ENCODE results near the gene GOLGA8T.
"Not testable (repeated sequence)": the region's sequence is repeated elsewhere in the genome, so short reads cannot be mapped to it uniquely, and the experiment has no call there.

GOLGA8T gene, protein sequence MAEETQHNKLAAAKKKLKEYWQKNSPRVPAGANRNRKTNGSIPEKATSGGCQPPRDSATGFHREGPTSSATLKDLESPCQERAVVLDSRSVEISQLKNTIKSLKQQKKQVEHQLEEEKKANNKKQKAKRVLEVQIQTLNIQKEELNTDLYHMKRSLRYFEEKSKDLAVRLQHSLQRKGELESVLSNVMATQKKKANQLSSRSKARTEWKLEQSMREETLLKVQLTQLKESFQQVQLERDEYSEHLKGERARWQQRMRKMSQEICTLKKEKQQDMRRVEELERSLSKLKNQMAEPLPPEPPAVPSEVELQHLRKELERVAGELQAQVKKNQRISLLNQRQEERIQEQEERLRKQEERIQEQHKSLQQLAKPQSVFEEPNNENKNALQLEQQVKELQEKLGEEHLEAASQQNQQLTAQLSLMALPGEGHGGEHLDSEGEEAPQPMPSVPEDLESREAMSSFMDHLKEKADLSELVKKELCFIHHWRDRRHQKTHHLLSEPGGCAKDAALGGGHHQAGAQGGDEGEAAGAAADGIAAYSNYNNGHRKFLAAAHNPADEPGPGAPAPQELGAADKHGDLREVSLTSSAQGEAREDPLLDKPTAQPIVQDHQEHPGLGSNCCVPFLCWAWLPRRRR

DNA sequence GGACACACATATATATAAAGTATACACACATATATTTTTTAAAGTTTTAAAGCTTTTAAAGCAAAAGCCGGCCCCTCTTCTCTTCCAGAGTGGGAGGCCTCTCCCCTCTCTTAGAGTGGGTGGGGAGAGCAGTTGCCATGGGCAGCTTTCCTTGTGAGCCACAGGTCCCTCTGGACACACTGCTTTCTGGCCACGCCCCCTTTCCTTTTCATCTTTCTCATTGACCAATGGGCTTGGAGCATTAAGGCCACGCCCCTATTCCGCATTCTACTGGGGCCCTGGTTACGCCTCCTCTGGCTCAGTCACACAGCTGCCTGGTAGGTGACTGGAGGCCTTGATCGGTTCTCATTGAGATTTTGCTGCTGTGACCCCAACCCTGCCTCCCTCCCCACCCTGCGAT is at the start of gene GOLGA8T:
Gene GOLGA8T (plus strand): TSS at position 301 of the 400 bp plus-strand sequence. CDS start 98 bp downstream, at position 399.
- not testable (repeated sequence) for DNase-seq (ENCODE audit: low spot score)

DNA sequence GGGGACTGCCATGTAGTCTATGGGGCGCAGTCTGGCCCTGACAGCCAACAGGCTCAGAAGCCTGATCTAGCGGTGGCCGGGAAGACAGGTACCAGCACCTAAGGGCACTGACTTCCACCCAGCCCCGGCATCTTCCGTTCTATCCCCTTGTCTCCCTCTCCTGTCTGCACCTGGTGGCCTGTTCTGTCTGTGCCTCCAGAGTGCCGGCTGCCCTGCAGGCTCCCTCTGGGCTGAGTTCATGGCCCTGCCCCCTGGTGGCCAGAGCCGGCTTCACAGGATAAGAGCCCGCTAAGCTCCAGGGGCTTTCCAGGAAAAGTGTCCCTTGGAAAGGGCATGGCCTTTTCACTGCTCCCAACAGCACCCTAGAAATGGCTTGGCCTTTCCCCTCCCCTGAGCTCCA is 37.0 kb upstream of the GOLGA8T start:
- not testable (repeated sequence) for DNase-seq (ENCODE audit: low spot score)

DNA sequence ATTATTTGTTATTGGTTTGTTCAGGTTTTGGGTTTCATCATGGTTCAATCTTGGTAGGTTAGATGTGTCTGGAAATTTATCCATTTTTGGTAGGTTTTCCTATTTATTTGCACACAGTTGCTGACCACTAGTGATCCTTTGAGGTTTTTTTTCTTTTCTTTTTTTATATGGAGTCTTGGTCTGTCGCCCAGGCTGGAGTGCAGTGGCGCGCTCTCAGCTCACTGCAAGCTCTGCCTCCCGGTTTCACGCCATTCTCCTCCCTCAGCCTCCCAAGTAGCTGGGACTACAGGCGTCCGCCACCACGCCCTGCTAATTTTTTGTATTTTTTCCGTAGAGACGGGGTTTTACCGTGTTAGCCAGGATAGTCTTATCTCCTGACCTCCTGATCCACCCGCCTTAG is 32.0 kb upstream of the GOLGA8T start:
- not testable (repeated sequence) for DNase-seq (ENCODE audit: low spot score)

DNA sequence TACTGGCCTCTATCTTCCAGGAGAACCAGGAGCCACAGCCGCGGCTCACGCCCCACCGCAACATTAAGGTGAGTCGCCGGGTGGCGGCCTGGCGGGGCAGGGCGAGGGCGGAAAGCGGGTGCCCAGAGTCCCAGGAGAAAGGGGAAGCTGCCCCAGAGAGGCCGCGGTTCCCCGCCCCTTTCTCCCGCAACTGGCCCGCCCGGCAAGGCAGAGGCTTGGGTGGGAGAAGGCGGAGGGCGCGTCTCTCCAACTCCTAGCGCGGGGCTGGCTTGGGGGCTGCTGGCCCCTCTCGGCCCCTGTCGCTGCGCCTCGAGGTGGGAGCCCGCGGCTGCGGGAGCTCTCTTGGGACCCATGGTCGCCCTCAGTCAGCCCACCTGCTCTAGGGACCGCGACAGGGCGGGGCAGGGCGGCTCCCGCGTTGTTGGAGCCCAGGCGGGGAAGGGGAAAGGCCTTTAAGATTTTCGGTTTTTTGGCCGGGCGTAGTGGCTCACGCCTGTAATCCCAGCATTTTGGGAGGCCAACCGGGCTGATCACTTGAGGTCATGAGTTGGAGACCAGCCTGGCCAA is 30.8 kb upstream of the GOLGA8T start:
- DNase-seq (ENCODE audit: low spot score), result not testable (repeated sequence)

DNA sequence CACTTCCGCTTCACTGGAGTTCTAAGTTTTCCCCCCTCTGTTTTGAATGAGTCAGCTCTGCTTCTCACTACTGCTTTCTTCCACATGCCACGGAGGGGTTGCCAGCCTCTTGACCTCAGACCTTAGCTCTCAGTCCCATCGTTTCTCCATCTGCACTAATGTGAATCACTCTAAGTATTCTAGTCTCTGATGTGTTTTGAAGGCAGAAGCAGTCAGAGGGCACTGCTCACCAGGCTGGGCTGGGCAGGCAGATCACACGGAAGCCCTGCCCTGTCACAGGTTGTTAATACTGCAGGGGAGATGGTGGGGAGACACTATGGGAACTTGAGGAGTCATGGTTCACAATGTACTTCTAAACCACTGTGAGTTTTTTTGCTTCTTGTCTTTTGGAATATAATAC is 24.3 kb upstream of the GOLGA8T start:
- not testable (repeated sequence) for DNase-seq (ENCODE audit: low spot score)

DNA sequence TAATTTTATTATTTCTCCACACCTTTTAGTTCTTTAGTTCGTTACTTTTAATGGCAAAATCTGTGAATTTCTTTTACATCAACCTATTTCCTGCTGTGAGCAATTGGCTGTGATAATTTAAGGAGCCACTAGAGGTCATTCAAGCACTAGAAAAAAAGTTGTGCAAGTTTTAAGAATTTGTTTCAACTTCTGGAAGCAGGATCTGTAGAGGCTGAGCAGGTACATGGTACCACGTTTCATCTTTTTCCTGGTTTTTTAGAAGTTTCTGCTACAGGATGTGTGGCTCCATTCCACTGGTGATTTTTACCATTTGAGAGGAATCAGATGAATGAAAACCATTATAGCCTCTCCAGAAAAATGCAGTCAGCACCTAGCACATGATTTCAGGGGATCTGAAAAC is 4.8 kb upstream of the GOLGA8T start:
- not testable (repeated sequence) for DNase-seq (ENCODE audit: low spot score)

DNA sequence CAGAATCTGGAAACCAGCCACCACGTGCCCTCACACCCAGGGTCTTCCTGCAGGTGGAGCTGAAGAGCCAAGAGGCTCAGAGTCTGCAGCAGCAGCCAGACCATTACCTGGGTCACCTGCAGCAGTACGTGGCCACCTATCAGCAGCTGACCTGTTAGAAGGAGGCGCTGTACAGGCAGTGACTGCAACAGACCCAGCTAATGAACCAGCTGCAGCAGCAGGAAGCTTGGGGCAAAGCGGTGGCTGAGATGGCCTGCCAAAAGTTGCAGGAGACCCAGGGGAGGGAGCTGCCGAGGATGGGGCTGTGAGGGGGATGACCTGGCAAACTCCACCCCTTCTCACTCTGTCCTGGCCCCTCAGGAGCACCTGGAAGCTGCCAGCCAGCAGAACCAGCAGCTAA is 8.4 kb downstream of the GOLGA8T start:
- not testable (repeated sequence) for DNase-seq (ENCODE audit: low spot score)

DNA sequence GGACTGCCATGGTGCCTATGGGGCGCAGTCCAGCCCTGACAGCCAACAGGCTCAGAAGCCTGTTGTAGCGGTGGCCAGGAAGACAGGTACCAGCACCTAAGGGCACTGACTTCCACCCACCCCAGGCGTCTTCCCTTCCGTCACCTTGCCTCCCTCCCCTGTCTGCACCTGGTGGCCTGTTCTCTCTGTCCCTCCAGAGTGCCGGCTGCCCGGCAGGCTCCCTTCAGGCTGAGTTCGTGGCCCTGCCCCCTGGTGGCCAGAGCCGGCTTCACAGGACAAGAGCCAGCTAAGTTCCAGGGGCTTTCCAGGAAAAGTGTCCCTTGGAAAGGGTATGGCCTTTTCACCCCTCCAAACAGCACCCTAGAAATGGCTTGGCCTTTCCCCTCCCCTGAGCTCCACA is 15.0 kb downstream of the GOLGA8T start:
- not testable (repeated sequence) for DNase-seq (ENCODE audit: low spot score)

DNA sequence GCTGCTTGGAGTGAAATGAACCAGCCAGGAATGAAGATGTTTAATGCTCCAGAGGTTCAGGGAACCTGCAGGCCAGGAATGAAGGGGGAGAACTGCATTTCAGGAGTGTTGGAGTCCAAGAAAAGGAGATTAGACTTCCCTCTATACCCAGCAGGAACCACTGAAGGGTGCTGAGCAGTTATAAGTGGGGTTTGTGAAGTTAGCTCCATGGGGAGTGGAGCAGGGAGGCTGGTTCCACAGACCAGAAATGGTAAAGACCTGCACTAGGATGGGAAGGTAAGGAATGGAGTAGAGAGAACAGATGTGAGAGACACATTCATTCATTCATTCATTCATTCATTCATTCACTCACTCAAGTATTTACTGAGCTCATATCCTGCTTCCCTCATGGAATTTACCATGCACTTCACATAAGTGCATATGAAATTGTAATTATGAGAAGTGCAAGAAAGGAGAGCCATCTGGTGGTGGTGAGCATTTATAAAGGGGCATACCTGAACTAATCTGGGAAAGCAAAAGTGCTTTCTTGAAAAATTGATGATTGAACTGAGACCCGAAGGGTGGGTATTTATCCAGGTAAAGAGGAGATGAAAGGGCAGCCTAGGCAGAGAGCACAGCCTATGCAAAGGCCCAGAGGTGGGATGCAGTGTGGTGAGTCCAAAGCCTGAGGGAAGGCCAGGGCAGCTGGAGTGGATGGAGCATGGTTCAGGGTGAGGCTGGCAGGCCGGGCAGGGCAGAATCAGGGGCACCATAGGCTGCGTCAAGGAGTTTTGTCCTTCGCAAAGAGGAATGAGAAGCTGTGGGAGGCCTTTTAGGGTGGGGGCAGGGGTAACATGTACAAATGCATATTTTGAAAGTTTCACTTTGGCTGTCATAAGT is 27.9 kb downstream of the GOLGA8T start:
- not testable (repeated sequence) for DNase-seq (ENCODE audit: low spot score)

DNA sequence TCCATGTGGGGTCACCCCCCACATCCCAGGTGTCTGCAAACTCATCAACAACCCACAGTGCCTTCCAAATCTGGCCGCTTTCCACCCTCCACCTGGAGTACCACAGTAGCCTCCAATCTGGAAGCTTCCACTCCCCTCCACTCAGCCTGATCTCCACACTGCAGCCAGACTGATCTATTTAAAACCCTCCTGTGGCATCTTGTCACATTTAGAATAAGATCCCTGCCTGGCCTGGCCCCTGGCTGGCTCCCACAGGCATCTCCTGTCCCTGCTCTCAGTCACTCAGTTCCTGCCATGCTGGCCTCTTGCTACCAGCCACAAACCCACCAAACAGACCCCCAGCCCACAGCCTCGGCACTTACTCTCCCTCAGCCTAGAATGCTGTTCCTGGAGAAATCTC is 28.9 kb downstream of the GOLGA8T start:
- DNase-seq (ENCODE audit: low spot score), result not testable (repeated sequence)

DNA sequence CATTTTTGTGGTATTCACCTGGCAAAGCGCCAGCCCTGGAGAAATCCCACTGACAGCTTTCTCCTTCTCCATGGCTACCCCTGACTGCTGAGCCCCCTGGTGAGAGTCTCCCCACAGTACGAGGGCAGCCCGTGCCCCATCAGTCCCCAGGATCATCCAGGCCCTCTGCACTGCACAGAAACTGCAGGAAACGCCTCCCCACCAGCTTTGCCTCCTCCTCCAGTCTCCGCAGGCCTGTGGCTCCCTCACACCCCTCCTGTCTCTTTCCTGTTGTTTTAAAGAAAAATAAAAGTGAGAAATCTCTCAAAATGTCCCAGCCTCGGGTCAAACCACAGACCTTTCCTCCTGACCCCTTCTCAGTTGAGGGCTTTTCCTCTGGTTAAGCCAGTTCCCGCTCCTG is 29.4 kb downstream of the GOLGA8T start:
- not testable (repeated sequence) for DNase-seq (ENCODE audit: low spot score)

DNA sequence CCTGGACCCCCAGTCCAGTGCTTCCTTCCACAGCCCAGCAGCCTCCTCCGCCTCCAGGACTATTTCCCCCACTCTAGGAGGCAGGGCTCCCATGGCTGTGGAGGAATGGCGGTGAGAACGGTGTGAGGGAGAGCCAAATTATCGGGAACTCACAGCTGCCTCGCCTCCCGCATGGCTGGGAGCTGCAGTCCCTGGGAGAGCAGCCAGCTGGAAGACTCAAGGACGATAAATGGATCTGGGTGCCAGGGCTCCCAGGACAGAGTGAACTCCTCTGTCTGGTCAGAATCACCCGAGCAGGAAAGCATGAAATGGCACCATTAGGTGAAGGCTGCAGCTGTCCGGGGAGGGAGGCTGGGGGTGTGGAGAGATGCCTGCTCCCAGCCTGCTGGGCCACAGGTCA is 32.6 kb downstream of the GOLGA8T start:
- DNase-seq (ENCODE audit: low spot score), result not testable (repeated sequence)

DNA sequence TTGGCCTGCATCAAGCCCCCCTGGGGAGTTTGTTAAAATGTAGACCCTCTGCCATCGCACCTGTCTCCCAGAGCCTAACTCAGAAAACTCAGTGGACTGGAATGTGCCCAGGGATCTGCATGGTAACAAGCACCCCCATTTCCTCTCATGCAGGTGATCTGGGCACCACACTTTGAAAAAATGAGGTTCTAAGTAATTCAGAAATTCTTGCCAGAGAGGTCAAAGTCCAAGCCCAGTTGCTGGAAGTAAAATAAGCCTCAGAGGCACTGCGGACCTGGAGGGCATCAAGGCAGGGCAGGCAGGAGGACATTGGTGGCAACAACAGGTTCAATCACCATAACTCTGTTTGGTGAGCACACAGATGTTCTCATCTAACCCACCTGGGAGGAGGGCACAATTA is 33.0 kb downstream of the GOLGA8T start:
- DNase-seq (ENCODE audit: low spot score), result not testable (repeated sequence)

DNA sequence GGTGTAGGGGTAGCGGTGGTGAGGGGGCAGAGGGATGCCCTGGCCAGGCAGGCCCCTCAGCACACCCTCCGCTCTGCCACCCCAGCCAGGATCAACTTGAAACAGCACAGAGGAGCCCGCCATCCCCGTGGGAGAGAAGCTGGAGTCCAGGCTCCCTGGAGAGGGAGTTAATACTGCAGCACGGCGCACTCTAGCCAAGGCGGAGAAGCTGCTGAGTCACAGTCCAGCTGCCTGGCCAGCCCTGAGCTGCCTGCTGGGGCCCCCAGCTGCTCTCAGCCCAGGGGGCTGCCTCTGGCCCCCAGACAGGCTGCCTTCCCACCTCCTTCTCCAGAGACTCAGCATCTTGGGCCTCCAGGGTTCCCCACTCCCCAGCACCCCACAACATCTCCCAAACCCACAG is 36.6 kb downstream of the GOLGA8T start:
- not testable (repeated sequence) for DNase-seq (ENCODE audit: low spot score)

DNA sequence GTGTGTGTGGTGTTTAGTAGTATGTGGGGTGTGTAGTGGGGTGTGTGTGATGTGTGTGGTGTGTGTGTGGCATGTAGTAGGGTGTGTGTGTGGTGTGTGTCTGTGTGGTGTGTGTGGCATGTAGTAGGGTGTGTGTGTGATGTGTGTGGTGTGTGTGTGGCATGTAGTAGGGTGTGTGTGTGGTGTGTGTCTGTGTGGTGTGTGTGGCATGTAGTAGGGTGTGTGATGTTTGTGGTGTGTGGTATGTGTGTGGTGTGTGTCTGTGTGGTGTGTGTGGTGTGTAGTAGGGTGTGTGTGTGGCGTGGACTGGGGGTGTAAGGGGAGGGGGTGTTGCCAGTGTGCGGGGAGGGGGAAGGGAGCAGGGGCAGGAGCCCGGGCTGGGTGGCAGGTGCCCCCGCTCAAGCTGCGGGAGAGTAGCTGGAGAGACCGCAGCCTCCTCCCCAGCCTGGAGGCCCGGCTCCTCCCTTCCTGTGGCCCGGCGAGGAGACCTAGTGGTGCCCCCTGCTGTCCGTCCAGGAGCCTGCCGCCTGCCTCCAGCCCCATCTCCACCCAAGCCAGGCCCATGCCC is 38.3 kb downstream of the GOLGA8T start:
- DNase-seq (ENCODE audit: low spot score), result not testable (repeated sequence)

DNA sequence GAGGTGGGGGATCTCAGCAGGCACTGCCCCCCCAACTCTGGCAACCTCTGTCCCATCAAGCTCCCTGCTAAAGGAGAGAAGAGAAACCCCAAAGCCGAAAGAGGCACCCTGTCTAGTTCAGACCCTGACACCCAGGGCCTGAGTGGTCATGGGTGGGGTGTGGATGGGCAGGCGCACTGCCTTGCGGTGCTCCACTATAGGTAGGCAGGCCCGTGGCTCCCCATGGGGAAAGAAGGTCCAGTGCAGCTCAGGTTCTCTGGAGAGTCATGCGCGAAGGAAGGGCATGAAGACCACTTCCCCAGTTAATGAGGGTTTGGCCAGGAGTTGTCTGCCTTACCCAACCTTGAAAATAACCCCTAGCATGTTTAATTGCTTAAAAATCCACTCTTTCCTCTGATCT is 40.4 kb downstream of the GOLGA8T start:
- not testable (repeated sequence) for DNase-seq (ENCODE audit: low spot score)

DNA sequence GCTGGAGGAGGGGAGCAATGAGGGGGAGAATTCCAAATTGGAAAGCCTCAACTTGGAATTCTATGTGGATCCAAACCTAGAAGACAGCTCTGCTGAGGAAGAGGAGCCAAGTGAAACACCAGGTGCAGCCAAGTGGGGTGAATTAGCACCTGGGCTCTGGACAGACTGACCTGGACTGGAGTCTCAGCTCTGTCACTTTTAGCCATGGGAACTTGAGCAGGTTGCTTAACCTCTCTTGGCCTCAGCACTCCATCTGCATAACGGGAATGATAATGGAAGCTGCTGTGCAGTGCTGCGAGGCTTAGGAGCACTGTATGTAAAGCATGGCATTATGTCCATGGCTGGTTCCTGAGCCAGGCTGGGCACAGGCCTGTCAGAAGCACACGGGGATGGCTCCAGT is 41.8 kb downstream of the GOLGA8T start:
- DNase-seq (ENCODE audit: low spot score), result not testable (repeated sequence)

DNA sequence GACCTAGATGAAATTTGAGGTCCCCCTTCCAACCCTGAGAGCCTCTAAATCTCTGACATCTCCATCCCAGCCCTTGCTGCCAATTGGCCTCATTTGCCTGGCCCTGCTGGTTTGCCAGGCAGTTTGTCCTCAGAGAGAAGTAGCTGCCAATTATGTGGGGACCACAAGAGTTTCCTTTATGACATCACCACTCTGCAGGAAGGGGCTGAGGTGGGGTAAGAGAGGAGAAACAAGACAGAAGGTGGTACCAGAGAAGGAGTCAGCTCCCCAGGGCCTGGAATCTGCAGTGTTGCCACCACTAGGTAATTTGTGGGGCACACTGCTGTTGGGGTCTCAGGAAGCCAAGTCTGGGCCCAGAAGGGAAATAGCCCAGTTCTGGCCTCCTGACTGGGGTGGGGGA is 45.0 kb downstream of the GOLGA8T start:
- DNase-seq (ENCODE audit: low spot score), result not testable (repeated sequence)

DNA sequence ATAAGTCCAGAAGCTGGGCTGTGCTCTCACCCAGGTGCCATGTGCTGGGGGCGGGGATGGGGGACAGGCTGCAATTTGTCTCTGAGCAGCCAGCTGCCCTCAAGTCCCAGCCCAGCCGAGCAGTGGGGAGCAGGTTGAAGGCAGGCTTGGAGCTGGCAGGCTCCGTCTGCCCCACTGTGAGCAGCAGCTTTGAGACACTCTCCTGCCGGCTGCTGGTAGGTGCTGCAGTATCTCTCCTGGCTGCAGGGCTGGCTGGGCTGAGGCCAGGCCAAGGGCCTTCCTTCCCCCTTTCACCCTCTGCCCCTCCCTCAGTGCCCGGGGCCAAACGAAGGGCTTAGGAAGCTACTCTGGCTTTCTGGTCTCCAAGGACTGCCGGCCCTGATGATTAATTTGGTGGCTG is 50.6 kb downstream of the GOLGA8T start:
- DNase-seq (ENCODE audit: low spot score), result not testable (repeated sequence)

DNA sequence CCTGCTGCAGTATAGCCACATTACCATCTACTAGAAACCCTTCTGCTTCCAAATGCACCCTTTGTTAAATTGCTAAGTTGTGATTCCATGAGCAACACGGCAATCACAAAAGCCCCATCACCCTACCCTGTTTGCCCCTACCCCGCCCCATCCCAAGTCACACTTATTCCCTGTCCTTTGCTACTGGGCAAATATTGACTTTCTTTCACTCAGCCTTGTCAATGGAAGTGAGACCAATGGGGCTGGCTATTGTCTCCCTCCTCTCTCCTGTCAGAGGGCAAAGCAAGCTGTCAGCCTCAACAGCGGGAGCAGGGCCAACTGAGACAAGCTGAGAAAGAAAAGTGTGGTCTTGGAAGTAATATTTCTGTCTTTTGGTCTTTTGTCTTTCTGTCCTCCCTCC is 52.6 kb downstream of the GOLGA8T start:
- DNase-seq (ENCODE audit: low spot score), result not testable (repeated sequence)

DNA sequence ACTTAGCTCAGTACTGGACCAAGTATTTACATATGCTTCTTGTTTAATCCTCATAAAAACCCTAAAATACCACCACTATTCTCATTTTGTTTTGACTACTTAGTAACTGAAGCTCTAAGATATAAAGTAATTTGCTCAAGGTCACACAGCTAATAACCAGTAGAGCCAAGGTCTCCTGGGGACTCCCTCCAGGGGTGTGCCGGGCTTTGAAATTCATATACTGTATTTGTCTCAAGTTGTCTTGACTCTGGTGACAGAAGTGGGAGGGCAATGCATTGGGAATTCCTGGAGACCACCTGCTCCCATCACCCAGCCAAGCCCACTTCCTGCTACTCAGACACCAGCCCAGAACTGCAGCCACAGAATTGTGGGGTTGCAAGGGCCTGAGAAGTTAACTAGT is 54.9 kb downstream of the GOLGA8T start:
- DNase-seq (ENCODE audit: low spot score), result not testable (repeated sequence)

DNA sequence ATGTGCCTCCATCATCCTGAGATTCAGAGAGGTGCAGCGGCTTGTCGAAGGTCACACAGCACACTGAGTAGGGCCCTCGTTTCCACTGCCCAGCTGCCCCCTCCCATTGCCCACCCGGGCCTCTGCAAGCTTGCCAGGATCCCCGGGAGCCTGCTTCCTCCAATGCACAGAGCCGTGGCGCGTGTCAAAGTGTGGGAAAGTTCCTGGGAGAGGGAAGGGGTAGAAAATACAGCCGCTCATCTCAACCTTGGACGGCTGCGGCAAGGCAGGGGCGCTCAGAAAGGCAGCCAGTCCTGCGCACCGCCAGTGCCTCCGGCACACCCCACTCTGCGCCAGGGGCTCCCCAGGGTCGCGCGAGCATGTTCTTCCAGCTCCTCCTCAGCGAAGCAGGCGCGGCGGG is 56.3 kb downstream of the GOLGA8T start:
- not testable (repeated sequence) for DNase-seq (ENCODE audit: low spot score)

All from germinal center (tissue), 1 donor.